Stimulated activated CD8-positive, alpha-beta memory T cell treated with anti-CD3 and anti-CD28 coated beads, Interleukin-7, amount 100 ng/mL, for 4 hours (primary cell): Measurements from ENCODE around the gene CELF1.

Source experiments
- DNase-seq, 2 donors: peaks; one replicate each; pipeline ENCODE4 v3.0.0-alpha.2; 2020; ENCODE audit warnings: low read depth in 2 of 2

CELF1 gene

DNA sequence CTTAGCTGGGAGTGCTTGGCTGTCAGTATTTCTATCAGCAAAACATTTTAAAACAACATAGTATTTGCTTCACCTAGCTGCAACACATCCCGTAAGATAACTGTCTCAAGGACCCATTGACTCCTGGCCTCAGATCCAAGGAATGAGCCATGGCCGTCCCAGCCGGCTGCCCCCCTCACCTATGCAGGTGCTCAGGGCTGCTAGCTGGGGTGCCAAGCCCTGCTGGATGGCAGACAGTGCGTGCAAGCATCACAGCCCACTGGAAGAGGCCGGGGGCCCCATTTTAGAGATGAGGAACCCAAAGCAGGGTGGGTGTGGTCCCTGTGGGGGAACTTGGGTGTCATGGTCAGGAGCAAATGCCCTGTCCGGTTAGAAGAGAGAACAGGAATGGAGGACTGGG lies 135.2 kb downstream of the CELF1 start:
- DNase-seq, result no peak

DNA sequence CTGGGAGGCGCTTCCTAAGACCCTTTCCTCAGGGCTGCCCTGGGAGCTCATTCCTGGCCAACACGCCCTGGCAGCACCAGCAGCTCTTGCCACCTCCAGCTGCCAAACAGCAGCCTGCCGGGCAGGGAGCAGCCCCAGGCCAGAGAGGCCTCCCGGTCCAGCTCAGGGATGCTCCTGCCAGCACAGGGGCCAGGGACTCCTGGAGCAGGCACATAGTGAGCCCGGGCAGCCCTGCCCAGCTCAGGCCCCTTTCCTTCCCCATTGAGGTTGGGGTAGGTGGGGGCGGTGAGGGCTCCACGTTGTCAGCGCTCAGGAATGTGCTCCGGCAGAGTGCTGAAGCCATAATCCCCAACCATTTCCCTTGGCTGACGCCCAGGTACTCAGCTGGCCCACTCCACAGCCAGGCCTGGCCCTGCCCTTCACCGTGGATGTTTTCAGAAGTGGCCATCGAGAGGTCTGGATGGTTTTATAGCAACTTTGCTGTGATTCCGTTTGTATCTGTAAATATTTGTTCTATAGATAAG lies 136.9 kb downstream of the CELF1 start:
- DNase-seq, result no peak
